NCI-H1092 (cell line): ENCODE measurements around the gene PAPLN.
"Not testable (repeated sequence)": the region's sequence is repeated elsewhere in the genome, so short reads cannot be mapped to it uniquely, and the experiment has no call there.

Source experiments
- DNase-seq: peaks from one replicate; lab custom pipeline; 2025; lab: John Stamatoyannopoulos, UW

Gene PAPLN

DNA sequence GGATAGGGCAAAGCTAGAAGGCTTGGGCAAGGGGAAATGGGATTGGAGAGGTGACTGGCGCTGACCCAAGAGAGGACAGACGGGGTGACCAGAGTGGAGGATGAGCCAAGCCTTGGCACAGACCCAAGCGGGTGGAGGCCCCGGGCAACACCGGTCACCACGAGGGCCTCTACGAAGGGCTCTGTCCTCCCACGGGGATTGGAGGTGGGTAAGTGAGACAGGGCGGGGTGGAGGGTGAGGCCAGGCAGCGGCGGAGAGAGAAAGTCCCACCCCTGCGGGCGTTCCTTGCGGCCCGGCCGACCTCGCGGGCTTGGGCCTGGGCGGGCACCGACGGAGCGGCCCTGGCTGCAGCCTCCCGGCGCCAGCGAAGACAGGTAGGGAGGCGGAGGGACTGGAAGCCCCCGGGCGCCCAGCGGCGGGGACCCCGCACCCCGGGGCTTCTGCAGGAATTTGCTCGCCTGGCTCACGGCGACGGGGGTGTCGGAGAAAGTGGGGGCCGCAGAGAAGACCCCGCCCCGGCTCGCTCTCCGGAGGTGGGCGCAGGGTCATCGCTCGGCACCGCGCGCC is at the start of gene PAPLN:
Gene PAPLN (plus strand): TSS at position 288 of the 567 bp plus-strand sequence. CDS start 2,273 bp downstream, outside the sequence.
- DNase-seq = no peak

GRCh38 chr14:73188501-73188911 is 48.8 kb upstream of the PAPLN start:
- no peak for DNase-seq

- no peak for DNase-seq
Measured at GRCh38 chr14:73189651-73190050, 47.7 kb upstream of the PAPLN start.

DNA sequence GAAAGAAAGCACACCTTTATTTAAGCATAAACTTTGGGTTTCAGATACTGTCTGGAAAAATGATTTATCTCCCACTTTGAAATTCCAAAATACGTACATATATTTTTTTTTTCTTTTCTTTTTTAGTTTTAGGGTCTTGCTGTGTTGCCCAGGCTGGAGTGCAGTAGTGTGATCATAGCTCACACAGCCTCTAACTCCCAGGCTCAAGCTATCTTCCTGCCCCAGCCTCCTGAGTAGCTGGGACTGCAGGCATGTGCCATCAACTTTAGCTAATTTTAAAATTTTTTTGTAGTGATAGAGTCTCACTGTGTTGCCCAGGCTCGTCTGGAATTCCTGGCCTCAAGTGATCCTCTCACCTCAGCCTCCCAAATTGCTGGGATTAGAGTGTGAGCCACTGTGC is 45.9 kb upstream of the PAPLN start:
- no peak for DNase-seq

- DNase-seq = not testable (repeated sequence)
Measured at GRCh38 chr14:73194306-73194705, 43.0 kb upstream of the PAPLN start.

DNA sequence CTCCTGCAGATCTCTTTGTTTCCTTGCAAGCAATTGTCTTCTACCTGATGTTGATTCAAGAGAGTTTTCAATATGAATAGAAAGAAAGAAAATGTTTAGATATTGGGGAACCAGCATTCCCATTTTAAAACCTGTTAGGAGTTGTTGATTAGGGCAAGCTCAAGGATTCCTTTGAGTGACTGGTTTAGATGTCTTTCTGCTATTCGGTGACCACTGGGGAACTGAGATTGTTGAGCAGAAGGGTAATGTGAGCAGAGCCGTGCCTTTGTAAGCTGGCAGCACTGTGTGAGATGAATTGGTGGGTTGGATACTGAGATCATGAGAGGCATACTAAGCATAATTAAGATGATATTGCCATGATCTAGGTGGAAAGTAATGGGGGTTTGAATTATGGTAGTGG is 39.1 kb upstream of the PAPLN start:
- DNase-seq = no peak

DNA sequence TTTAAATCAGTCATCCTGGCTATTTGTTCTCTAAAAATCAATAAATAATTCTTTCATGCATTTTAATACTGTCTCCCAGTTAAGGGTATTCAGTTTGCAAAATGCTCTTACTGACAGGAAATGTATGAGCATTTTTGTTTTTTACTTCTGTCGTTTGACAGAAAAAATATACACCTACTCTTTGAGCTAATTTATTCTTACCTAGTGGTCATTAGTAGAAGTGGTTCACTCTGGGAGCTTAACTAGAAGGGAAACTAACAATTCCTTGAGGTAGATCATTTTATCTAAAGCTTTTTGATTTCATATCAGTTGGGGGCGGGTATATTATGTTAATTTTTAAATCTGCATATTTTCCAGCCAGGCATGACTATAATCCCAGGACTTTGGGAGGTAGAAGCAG is 33.8 kb upstream of the PAPLN start:
- no peak for DNase-seq

- no peak for DNase-seq
Measured at GRCh38 chr14:73207615-73208014, 29.7 kb upstream of the PAPLN start.

DNA sequence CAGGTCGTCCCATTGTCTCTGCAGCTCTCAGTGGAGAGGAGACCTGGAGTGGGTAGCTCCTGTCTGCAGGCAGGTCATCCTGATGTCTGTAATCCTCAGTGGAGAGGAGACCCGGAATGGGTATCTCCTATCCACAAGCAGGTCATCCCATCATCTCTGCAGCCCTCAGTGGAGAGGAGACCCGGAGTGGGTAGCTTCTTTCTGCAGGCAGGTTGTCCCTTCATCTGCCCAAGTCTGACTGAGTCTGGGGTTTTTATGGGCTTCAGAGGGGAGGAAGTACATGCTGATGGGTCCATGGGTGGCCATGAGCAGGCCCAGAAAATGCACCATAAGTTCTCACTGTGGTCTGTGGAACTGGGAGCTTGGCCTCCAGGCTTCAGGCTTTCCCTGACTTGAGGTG is 28.9 kb upstream of the PAPLN start:
- no peak for DNase-seq

DNA sequence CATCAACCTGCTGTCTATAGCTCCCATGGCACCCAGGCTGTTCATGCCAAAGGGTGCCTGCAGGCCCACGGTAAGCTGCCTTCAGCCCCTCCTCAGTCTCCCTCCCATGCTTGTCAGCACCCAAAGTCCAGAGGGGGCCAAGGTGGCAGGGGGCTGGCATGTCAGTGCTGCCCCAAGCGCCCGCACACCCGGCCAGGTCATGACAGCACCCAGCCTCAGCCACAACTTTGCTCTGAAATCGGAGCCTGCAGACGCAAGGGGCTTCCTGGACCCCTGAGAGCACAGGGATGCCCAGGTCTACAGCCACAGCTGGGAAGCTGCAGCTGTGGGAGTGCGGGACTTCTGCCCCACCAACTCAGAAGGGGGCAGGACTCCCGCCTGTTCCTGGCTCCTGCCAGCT is 28.5 kb upstream of the PAPLN start:
- DNase-seq = no peak

DNA sequence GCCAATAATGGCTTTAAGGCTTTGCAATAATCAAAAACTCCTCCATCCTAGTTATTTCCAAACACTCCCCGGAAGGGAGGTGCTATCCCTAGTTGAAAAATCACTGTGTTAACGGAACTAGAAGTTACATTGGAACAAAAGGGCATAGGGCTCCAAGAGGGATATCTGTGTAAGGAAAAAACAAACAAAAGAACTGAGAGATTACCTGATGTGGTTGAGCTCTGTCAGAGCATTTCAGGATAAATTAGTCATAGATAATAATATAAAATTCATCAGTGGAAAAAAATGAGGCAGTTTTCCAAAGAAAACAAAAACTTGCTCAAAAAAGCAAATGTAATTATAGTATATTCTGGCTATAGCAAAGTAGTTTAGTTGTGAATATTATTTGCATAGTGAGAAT is 27.4 kb upstream of the PAPLN start:
- DNase-seq = no peak

GRCh38 chr14:73211251-73212040 is 25.9 kb upstream of the PAPLN start:
- DNase-seq = no peak

DNA sequence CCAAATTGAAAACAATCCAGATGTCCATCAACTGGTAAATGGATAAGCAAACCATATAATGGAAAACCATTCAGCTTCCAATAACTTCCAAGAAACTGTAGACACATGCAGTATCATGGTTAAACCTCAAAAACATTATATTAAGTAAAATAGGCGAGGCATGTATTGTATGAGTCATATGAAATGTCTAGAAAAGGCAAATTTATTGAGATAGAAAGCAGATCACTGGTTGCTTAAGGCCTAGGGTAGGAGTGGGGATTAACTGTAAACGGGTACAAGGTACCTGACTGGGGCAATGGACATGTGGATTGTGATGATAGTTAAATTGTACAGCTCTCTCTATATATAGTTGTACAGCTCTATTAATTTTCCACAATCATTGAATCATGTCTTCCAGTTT is 21.3 kb upstream of the PAPLN start:
- DNase-seq = no peak

GRCh38 chr14:73217411-73217810 is 19.9 kb upstream of the PAPLN start:
- DNase-seq = no peak

GRCh38 chr14:73220061-73220460 is 17.2 kb upstream of the PAPLN start:
- no peak for DNase-seq

GRCh38 chr14:73220634-73221033 is 16.7 kb upstream of the PAPLN start:
- no peak for DNase-seq

DNA sequence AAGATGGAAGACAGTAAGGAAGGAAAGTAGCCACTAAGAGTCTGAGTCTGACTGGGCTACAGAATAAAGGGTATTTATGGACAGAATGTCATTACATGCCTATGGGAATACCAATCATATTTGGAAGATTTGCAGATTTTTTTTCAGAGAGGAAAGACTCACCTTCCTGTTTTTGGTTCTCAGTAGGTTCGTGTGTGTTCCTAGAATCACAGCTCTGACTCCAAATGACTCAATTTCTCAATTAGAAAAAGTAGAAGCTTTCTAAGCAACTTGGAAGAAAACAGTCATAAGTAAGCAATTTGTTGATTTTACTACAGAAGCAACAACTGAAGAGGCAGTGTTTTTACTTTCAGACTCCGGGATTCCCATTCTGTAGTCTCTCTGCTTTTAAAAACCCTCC is 15.4 kb upstream of the PAPLN start:
- DNase-seq = no peak

DNA sequence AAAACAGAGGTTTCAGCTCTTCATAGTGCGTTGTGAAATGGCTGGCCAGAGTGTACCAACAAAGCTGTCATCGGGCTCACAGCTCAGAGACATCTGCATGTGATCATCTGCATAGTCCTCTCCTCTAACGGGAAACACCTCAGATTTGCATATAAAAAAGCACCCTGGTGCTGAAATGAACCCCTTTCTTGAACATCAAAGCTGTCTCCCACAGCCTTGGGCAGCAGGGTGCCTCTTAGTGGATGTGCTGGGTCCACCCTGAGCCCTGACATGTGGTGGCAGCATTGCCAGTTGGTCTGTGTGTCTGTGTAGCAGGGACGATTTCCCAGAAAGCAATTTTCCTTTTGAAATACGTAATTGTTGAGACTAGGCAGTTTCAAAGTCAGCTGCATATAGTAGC is 14.3 kb upstream of the PAPLN start:
- no peak for DNase-seq

GRCh38 chr14:73225496-73225895 is 11.8 kb upstream of the PAPLN start:
- DNase-seq = no peak

GRCh38 chr14:73227812-73228781 is 9.2 kb upstream of the PAPLN start:
- no peak for DNase-seq

DNA sequence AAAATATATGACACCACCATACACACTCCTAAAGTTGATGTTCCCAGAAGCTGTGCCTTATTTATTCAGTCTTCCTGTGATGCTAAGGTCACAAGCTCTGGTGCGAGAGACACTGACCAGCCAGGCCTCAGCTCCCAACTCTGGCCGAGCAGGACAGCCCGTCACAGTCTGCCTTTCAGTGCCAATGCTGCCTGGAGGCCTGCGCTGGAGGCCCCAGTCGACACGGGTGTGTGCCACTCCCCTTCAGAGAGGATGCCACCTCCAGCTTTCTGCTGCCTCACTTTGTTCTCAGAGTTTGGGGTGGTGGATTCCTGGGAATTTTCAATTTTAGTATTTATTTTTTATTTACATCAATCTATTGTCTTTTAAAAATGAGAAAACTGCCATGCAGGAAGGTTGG is 7.3 kb upstream of the PAPLN start:
- no peak for DNase-seq

- no peak for DNase-seq
Measured at GRCh38 chr14:73231981-73232851, 5.1 kb upstream of the PAPLN start.
